ENCODE measurements around the gene AKR1B1.

The AKR1B1 gene

DNA sequence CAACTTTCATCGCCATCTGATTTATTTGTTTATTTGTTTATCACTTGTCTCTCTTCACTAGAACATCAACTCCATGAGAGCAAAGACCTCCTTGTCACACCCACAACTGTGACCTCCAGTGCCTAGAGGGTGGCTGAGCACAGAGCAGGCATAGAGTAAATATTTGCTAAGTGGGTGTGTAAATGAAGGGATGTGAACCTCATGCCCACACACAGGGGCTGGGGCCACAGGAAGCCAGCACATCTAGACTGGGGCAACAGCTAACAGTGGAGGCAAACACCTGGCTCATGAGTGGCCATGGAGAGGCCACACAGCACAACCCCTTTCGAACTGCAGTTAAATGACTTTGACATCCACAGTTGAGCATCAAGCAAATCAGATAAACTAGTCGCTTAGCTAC lies 39.8 kb downstream of the AKR1B1 start:
- no peak for DNase-seq (ENCODE audit: low spot score)

- DNase-seq (ENCODE audit: low spot score) = no peak
Measured at GRCh38 chr7:134415700-134416099, 43.2 kb downstream of the AKR1B1 start.

- DNase-seq (ENCODE audit: low spot score) = no peak
Measured at GRCh38 chr7:134414109-134414508, 44.8 kb downstream of the AKR1B1 start.

- DNase-seq (ENCODE audit: low spot score) = no peak
Measured at GRCh38 chr7:134407311-134407710, 51.6 kb downstream of the AKR1B1 start.

DNA sequence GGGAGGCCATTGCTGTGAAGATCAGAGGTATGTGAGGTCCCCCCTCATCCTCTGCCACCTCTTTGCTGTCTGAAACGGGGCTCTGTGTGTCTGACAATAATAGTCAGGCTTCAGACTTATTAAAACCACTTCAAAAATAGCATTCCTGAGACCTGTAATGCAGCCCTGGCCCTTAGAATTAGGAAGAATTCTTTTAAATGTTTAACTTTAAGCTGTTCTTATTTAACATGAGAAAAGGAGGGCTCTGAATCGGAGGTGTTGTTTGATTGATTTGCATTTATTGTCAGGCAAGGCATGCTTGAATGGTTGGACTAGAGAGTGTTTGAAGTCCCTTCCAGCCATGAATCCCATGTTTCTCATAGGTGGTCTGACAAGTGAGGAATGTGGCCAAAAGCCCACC lies 52.5 kb downstream of the AKR1B1 start:
- DNase-seq (ENCODE audit: low spot score) = no peak

GRCh38 chr7:134405299-134405698 lies 53.6 kb downstream of the AKR1B1 start:
- DNase-seq (ENCODE audit: low spot score) = no peak

GRCh38 chr7:134403062-134403461 lies 55.8 kb downstream of the AKR1B1 start:
- no peak for DNase-seq (ENCODE audit: low spot score)

DNA sequence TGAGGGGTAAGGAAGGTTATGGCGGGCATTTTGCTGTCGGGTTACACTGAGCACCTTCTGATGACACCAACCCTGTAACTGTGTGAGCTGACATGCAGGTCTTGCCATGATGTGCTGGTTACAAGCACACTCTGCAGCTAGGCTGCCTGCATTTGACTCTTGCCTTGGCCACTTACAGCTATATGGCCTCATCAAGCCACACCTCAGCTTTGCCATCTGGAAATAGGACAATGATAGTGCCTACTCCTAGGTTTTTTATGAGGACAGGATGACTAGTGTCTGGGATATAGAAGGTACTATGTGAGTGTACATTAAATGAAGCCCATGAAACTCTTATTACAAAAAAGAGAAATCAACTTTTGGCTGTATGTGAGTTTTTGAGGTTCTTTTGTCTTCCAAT lies 58.0 kb downstream of the AKR1B1 start:
- no peak for DNase-seq (ENCODE audit: low spot score)

- no peak for DNase-seq (ENCODE audit: low spot score)
Measured at GRCh38 chr7:134396031-134396430, 62.9 kb downstream of the AKR1B1 start.

DNA sequence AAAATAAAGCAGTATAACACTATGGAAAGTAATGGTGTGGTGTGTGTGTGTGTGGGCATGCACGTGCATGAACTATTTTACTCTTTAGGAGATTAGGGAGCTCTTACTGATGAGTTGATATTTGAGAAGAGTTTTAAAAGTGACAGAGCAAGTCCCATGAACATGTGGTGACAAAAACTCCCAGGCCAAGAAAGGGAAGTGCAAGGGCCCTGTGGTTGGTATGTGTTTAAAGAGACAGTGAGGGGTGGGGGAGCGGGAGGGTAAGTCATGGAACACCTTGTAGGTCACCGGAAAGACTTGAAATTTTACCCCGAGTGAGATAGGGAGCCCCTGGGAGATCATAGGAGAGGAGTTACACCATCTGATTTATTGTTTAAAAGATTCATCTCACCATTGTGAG lies 63.3 kb downstream of the AKR1B1 start:
- DNase-seq (ENCODE audit: low spot score) = no peak

DNA sequence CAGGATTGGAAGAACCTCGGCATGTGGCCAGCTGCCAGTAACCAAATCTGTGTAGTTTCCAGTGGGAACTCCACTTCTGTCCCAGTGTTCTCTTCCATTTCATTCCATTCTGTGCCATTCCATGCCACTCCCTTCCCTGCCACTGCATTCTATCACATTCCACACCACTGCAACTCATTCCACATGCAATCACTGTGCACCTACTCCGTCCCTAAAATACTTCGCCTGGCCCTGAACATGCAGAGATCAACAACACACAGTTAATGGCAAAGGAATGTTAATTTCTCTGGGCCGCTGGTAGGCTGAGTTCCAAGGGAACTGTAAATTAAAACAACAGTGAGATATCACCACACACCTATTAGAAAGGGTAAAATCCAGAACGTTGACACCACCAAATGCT lies 64.8 kb downstream of the AKR1B1 start:
- DNase-seq (ENCODE audit: low spot score) = no peak
